SKM-1 treated with dmso at 0.1 percent for 144 hours (cell line): ENCODE measurements around the gene SLC35F4.
"Not testable (repeated sequence)": the region's sequence is repeated elsewhere in the genome, so short reads cannot be mapped to it uniquely, and the experiment has no call there.

Experiments
- DNase-seq: peaks from one replicate; lab custom pipeline; 2025; ENCODE audit not compliant: unreplicated experiment; lab: John Stamatoyannopoulos, UW

The SLC35F4 gene

DNA sequence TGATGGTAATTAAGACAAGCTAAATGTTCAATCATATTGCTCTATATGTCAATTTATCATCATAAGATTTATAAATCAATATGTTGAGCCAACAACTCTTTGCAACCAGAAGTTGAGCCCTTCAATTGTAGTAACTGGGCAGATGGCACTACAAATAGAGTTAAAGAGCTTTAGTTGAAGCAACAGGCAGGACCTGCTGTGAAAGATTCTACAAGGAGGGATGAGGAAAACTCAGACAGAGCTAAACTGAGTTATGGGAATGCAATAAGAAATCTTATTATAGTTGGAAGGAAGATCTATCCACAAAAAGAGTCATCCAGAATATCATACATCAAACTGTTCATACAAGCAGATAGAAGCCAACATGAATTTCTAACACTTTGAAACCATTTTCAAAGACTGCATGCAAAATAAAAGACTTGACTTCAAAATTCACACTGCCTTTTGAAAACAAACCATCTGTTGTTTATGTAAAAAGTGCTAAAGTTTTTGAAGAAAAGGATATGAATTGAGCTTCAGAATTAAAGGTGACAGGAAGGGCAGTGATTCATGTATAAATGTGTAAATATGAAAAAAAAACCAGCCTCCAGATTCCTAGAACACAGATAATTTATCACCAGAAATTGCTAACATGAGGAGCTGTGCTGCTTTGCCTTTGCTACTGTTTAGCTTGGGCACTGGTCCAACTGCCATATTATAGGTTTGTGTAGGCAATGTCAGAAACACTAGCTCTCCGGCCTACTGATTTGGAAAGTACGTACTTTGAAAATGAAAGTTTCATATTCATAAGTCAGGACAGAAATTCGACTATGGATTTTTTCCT lies 133.2 kb downstream of the SLC35F4 start:
- DNase-seq: no peak

DNA sequence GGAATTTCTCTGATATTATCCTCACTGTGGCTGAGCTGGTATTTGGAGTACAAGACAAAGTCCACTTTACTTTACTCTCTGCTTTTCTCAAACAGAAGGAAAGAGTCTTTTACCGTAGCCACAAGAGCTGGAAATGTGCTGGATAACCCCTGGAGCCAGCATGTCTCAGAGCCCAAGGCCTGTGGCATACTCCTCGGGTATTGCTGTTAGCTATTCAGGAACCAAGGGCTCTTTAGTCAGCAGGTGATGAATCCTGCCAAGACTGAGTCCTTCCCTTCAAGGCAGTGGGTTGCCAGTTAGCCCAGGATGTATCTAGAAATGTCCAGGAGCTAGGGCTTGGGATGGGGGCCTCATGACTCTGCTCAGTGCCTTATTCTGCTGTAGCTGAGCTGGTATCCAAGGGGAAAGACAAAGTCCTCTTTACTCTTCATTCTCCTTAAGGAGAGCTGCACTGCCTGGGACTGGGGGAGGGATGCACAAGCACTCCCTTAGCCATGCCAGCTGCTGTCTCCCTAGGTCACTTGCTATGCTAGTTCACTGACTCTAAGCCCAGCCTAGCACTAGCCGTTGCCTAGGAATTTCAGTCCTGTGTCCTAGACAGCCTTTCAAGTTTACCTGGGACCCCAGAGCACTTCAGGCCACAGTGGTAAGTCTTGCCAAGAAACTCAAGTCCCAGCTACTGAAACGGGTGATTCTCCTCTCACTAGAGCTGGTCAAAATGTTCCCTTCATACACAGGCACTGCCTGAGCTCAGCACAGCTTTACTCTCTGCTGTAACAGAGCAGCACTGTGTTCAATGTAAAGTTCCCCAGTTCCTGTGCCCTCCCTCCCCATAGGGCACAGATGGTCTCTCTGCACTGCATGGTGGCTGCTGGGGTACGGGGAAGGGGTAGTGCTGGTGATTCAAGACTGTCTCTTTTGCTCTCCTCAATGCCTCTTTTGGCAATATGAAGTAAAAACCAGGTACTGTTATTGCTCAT lies 136.4 kb downstream of the SLC35F4 start:
- DNase-seq: no peak

DNA sequence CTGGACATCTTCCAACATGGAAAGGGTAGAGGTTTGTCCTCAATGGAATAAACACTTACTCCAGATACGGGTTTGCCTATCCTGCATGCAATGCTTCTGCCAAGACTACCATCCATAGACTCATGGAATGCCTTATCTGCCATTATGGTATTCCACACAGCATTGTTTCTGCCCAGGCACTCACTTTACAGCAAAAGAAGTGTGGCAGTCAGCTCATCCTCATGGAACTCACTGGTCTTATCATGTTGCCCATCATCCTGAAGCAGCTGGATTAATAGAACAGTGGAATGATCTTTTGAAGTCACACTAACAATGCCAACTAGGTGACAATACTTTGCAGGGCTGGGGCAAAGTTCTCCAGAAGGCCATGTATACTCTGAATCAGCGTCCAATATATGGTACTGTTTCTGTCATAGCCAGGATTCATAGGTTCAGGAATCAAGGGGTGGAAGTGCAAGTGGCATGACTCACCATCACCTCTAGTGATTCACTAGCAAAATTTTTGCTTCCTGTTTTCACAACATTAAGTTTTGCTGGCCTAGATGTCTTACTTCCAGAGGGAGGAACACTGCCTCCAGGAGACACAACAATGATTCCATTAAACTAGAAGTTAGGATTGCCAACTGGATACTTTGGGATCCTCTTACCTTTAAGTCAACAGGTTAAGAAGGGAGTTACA lies 140.4 kb downstream of the SLC35F4 start:
- no peak for DNase-seq

DNA sequence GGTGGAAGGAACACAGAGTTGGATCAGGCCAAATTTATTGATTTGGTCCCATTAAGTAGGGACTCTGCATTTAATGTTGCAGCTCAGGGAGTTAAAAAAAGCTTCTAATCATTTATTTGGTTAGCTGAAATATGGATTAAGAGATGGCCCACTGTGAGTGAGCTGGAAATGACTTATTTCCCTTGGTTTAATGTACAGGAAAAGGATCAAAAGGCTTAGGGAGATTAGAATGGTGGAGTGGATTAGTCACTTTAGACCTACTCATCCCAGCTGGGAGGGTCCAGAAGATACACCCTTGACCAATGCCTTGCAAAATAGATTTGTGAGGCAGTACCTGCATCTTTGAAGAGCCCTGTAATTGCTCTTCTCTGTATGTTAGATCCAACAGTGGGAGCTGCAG lies 143.8 kb downstream of the SLC35F4 start:
- not testable (repeated sequence) for DNase-seq

DNA sequence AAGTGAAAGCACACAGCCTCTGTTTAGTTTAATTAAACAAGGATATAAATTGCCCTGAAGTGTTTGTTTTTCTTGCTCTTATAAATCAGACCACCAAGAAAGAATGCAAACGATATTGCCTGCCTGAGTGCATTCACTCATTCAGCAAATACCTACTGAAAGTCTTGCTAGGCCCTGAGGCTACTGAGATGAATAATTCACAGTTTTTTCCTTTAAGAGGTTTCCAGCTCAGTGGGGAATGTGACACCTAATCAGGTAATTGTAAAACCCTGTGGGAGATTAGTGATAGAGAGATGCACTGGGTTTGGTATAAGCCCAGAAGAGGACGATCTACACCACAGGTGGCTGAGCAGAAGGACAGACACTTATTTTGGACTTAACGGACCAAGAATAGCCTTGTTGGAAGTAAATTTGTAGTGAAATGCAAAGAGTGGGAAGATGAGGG lies 151.4 kb downstream of the SLC35F4 start:
- DNase-seq: no peak

DNA sequence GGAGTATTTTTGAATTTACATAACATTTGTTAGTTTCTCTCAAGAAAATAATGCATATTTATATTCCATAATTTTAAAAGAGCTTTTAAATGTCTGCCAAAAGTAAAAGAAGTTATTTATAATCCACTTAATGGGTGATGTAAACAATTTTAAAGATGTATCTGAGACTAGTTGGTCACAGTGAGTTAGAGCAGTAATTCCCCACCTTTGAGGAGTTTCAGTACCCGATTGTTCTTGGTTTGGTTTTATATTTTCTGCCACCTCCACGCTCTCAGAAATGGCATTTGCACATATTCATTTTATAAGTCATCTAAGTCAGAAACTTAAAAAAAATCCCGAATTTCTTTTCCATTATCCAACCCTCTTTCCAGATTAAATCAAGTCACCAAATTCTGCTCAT lies 153.2 kb downstream of the SLC35F4 start:
- DNase-seq: no peak

DNA sequence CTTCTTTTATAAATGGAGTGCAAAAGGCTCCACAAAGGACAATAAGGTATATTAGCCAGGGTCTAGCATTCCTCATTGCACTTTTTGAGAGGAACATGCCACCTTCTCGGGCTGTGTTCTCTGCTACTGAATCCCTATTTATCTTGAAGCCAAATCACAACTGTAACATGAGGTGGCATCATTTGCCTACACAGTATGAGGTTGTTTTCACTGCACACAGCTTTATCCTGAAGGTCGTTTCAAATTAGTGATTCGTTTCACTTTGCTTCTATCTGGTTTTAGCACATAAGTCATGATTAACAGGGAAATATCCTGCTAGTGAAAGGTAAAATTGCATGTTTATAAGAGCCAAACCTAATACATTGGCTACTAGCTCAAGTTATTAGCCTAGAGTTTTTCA lies 153.8 kb downstream of the SLC35F4 start:
- DNase-seq: no peak

DNA sequence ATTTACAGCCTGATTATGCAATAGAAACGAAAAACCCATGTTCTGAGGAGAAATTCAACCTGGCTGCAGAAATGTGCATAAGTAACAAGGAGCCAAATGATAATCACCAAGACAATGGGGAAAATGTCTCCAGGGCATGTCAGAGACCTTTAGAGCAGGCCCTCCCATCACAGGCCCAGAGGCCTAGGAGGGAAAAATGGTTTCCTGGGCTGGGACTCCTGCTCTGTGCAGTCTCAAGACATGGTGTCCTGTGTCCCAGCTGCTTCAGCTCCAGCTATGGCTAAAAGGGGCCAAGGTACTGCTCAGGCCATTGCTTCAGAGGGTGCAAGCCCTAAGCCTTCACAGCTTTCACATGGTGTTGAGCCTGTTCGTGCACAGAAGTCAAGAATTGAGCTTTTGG lies 156.0 kb downstream of the SLC35F4 start:
- no peak for DNase-seq

DNA sequence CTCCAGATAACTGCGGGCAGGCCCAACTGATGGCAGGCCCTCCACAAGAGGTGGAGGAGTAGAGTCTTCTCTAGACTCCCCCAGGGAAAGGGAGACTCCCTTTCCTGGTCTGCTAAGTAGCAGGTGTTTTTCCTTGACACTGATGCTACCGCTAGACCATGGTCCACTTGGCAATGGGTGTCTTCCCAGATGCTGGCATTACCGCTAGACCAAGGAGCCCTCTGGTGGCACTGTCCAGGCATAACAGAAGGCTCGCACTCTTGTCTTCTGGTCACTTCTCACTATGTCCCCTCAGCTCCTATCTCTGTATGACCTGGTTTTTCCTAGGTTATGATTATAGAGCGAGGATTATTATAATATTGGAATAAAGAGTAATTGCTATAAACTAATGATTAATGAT lies 156.8 kb downstream of the SLC35F4 start:
- not testable (repeated sequence) for DNase-seq

DNA sequence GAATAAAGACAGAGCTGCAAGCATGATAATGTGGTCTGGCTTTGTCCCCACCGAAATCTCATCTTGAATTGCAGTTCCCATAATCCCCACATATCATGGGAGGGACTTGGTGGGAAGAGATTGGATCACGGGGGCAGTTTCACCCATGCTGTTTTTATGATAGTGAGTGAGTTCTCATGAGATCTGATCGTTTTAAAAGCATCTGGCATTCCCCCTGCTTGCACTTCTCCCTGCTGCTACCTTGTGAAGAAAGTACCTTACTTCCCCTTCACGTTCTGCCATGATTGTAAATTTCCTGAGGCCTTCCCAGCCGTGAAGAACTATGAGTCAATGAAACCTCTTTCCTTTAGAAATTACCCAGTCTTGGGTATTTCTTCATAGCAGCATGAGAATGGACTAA lies 158.7 kb downstream of the SLC35F4 start:
- no peak for DNase-seq

DNA sequence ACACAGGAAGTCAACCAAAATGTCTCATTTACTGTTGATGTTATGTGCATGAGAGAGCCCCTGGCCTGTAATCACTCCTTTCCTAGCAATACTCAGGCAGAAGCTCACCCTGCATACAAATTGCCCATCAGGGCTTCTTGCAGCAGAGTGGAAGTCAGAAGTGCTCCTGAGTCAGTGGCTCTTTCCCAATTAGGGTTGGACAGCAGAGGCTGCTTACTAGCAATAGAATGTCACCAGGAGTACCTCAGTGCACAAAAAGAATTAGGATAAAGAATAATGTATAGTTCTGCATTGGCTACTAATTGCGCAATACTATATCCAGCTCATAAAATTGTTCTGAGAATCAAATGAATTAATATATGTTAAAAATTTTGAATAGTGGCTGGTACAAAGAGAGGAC lies 161.1 kb downstream of the SLC35F4 start:
- DNase-seq: no peak

DNA sequence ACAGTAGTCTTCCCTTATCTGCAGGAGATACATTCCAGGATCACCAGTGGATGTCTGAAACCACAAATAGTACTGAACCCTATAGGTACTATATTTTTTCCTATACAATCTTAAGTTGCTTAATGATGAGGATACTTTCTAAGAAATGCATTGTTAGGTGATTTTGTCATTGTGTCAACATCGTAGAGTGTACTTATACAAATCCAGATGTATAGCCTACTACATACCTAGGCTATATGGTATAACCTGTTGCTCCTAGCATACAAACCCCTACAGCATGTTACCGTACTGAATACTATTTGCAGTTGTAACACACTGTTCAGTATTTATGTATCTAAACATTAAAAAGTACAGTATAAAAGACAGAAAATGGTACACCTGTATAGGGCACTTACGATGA lies 165.9 kb downstream of the SLC35F4 start:
- DNase-seq: no peak

DNA sequence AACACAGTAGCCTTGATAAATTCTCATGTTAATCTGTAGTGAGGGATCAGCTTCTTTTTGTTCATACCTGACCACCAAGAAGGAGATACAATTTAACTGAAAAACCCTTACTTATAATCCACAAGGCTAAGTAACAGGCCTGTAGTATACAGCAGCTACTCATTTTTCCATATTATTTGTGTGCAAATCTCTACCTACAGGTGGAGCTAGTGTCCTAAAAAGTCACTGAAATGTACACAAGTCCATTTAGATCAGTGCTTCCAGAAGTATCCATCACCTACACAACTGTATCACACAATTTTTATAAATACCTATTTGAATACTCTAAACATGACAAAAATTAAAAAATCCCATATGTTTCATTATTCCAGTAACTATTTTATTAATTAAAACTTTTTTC lies 173.2 kb downstream of the SLC35F4 start:
- DNase-seq: no peak

DNA sequence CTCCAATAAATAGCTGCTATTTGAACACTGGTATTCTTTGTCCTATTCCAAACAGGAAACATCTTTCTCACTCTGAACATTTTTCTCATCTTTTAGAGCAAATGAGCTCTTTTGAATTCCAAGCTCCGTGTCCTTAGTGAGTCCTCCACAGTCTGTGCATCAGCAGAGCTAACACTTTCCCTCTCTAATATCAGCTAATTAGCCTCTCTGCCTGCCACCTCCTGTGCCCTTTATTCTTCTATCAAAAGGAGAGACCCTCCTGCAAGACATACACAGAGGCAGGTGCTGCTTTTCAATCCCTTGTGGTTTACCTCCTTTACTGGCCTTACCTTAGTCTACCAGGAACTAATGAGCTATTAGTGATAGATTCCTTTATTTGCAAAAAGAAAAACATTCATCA lies 178.5 kb downstream of the SLC35F4 start:
- DNase-seq: no peak

DNA sequence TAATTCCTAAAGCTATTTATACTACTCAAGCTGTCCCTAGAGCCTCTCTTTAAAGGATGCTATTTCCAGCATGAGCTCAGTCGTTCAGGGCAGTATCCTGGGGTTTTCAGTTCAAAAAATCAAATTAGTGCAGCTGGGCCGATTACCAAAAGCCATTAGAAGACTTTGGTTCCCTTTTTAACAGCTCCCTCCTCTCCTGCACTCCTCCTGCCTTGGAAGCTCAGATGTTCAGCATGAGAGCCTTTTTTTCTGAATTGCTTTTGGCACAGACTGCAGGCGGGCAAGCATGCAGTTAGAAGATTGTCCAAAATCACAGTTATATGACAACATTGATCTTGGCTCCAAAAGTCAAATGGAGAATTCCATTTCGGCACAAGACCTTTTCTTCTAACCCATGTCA lies 179.6 kb downstream of the SLC35F4 start:
- no peak for DNase-seq

DNA sequence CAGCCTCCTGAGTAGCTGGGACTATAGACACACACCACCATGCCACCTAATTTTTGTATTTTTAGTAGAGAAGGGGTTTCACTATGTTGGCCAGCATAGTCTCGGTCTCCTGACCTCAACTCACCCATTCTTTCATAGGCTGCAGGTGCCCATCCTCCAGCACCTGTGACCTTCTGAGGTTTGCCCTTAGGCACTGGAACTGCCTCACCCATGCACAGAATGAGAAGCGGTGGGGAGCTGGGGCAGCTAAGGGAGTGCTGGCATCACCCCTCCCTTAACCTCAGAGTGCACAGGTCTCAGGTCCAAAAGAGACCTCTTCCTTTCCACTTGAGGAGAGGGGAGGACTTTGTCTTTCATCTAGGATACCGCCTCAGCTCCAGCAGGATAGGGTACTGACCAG lies 194.9 kb downstream of the SLC35F4 start:
- DNase-seq: no peak

DNA sequence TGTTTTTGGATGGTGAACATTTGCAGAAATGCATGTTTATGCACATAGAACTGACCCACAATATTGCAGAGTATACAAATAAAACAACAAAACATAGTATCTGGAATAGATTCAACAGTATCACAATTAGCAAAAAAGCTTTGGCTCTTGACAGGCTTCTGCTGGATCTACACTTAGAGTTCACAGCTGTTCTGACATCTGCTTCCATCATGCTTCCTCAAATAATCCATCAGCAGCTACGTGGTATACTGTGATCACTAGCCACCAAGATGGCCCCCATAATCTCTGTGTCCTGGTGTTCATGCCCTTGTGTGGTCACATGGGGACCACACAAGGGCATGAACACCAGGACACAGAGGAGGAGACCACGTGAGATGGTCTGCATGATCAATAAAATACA lies 205.7 kb downstream of the SLC35F4 start:
- DNase-seq: no peak

DNA sequence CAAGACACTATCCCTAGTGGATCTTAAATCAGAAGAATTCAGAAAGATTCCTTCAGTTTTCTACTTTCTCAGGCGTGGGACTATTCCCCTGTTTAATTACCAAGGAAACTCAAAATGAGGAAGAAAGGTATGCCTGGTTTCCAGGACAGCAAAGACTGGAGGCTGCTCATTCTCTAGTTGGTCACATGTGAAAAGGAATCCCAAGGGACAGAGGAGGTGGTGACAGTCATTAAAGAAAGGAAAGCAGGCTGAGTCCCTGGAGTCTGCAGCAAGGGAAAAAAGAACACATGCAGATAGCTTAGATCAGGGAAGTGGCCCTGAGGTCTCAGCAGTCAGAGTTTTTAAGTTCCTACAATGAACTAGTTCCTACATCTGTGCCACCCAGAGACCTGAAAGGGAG lies 206.8 kb downstream of the SLC35F4 start:
- no peak for DNase-seq

DNA sequence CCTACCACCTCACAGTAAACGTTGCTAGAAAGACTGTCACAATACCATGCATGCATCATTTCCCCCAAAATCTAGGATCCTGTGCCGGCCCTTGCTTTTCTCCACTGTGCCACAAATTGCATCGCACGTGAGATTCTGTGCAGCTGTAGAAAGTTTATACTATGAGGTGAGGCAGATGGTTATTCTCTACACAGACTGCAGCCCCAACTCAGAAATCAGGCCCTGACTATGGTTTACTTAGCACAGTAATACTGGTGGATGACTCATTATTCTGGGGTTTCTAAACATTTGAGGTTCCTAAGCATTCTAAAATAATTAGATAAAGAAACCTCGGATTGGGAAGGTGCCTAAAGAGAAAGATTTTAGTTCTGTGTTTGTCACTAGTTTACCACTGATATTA lies 208.4 kb downstream of the SLC35F4 start:
- no peak for DNase-seq

DNA sequence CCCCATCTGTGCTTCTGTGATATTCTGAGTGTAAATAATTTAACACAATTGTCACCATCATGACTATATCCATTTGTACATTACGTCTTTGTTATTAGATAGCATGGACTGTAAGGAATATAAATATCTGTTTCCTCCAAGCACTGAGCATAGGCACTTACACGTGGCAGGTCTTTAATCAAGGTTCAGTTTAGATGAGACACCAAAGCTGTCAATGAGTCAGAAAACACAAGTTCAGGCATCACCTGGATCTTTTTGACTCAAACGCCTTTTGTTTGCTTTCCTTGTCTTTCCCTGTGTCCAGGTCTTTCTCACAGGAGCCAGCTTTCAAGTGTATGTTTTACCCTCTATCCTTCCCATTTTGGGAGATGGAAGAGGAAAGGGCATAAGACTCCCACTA lies 209.0 kb downstream of the SLC35F4 start:
- DNase-seq: no peak

DNA sequence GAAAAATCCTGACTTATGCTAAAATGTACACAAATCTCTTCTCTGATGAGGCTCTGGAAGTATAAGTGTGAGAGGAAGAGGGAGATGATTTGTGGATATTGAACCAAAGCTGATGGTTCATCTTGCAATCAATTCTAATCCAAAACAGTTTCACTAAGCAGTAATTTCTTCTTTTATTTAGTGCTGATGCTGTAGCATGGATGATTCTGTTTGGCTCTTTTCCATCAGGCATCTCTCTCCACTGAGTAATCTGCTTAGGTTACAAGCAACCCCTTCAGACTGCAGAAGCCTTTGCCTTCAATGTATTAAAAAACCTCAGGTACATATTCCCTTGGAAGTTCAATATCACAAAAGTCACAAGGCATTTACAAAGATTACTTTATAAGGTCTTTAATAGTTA lies 213.1 kb downstream of the SLC35F4 start:
- no peak for DNase-seq
